HepG2 (cell line): Measurements from ENCODE around the gene JAKMIP2. TPM values are rescaled to one million over a fixed set of nuclear protein-coding genes. Genes with fewer than 3 reads are reported as not detected.

ENCODE experiments used
- ESRRA ChIP-seq: sonication (generic); formaldehyde crosslinking; IDR thresholded peaks from 2 replicates; pipeline ENCODE4 v1.5.1; 2020; ENCODE audit warnings: mild to moderate bottlenecking, low read depth, missing genetic modification reagents
- FOXA1 ChIP-seq, 2 experiments: fragments of 450-650 bp in 1 of 2; sonication (generic) in 1 of 2; formaldehyde crosslinking in 1 of 2; IDR thresholded peaks; 2 replicates each; pipeline versions ENCODE4 v1.4.0 to v1.6.1; 2016 to 2020; ENCODE audit warnings: missing genetic modification reagents in 1 of 2
- GABPB1 ChIP-seq: IDR thresholded peaks from 2 replicates; pipeline ENCODE4 v1.6.1; 2016; ENCODE audit warnings: mild to moderate bottlenecking, missing genetic modification reagents, moderate library complexity, missing compliant biosample characterization
- GZF1 ChIP-seq: sonication (generic); formaldehyde crosslinking; IDR thresholded peaks from 2 replicates; pipeline ENCODE4 v1.5.1; 2020; ENCODE audit warnings: mild to moderate bottlenecking, missing genetic modification reagents
- HOMEZ ChIP-seq: IDR thresholded peaks from 2 replicates; pipeline ENCODE4 v1.6.1; 2016; ENCODE audit warnings: low read depth
- MXD4 ChIP-seq: IDR thresholded peaks from 2 replicates; pipeline ENCODE4 v1.6.1; 2016; ENCODE audit warnings: mild to moderate bottlenecking, missing biosample characterization, missing genetic modification reagents
- NCOR1 ChIP-seq: fragments of 200-600 bp; sonication (generic); IDR thresholded peaks from 2 replicates; pipeline ENCODE4 v1.7.0; 2017; ENCODE audit warnings: antibody characterized with exemption, low read length, borderline replicate concordance
- PAWR ChIP-seq: sonication (generic); formaldehyde crosslinking; IDR thresholded peaks from 2 replicates; pipeline ENCODE4 v1.4.0; 2020; ENCODE audit warnings: missing genetic modification reagents, mild to moderate bottlenecking, borderline replicate concordance
- SETDB1 ChIP-seq: sonication (generic); formaldehyde crosslinking; IDR thresholded peaks from 2 replicates; pipeline ENCODE4 v1.5.1; 2020; ENCODE audit warnings: missing genetic modification reagents, mild to moderate bottlenecking, borderline replicate concordance
- SP4 ChIP-seq: sonication (generic); formaldehyde crosslinking; IDR thresholded peaks from 2 replicates; pipeline ENCODE4 v1.8.1; 2023; ENCODE audit warnings: mild to moderate bottlenecking, missing genetic modification reagents
- TCF7 ChIP-seq: sonication (generic); IDR thresholded peaks from 2 replicates; pipeline ENCODE4 v1.6.1; 2016; ENCODE audit warnings: antibody characterized with exemption, low read depth
- THAP11 ChIP-seq: IDR thresholded peaks from 2 replicates; pipeline ENCODE4 v1.6.1; 2016; ENCODE audit warnings: missing biosample characterization, missing genetic modification reagents
- TOPORS ChIP-seq: sonication (generic); formaldehyde crosslinking; IDR thresholded peaks from 2 replicates; pipeline ENCODE4 v1.8.0; 2023; ENCODE audit warnings: mild to moderate bottlenecking, missing genetic modification reagents
- ZNF207 ChIP-seq: fragments of 450-650 bp; IDR thresholded peaks from 2 replicates; pipeline ENCODE4 v1.6.1; 2016; ENCODE audit warnings: antibody characterized with exemption, borderline replicate concordance
- ZNF589 ChIP-seq: sonication (generic); formaldehyde crosslinking; conservative IDR thresholded peaks from 2 replicates; pipeline ENCODE4 v1.8.0; 2022; ENCODE audit warnings: mild to moderate bottlenecking, moderate library complexity, missing genetic modification reagents
- polyA plus RNA-seq, 8 experiments: library from polyadenylated mRNA; depleted of rRNA in 3 of 8; stranded (reverse) in 7 of 8; unstranded in 1 of 8; fragments of >200 nt; fragmentation: Illumina TruSeq in 4 of 8; extraction: Trizol in 4 of 8; gene quantifications; 2 replicates each; pipeline versions ENCODE4 v1.2.1 to v1.2.3, GENCODE V29; 2011 to 2016; ENCODE audit warnings: low read depth in 4 of 8, missing spikeins in 1 of 8, mixed read lengths in 1 of 8; ENCODE audit not compliant: insufficient read depth in 1 of 8
- total RNA-seq, 5 experiments: library from RNA; depleted of rRNA; stranded (reverse); fragments of >200 nt; fragmentation: Illumina TruSeq; extraction: Trizol; gene quantifications; 2 replicates each; pipeline ENCODE4 v1.2.3, GENCODE V29; 2016; ENCODE audit warnings: low read depth in 1 of 5
- TF ChIP-seq, protein P1 (sequence below): sonication (generic); formaldehyde crosslinking; IDR thresholded peaks from 2 replicates; pipeline ENCODE4 v1.4.0; 2020; ENCODE audit warnings: missing genetic modification reagents, mild to moderate bottlenecking, borderline replicate concordance
- TF ChIP-seq, protein P2 (sequence below): IDR thresholded peaks from 2 replicates; pipeline ENCODE4 v1.6.1; 2016; ENCODE audit warnings: control low read depth
- TF ChIP-seq, protein P3 (sequence below), 2 experiments: sonication (generic) in 1 of 2; formaldehyde crosslinking in 1 of 2; IDR thresholded peaks; 2 replicates each; pipeline versions ENCODE4 v1.6.1 to v1.9.0; 2014 to 2022; ENCODE audit warnings: antibody characterized with exemption in 1 of 2, borderline replicate concordance in 1 of 2, inconsistent platforms in 1 of 2, low read depth in 1 of 2, missing genetic modification reagents in 1 of 2

Gene JAKMIP2
- total and polyA plus RNA-seq, 2 of the 13 experiments (the other 11 are each of a cell fraction or from before 2014, with no cell fraction given) = 0.04 to 2.1 TPM

- TF ChIP-seq, protein P1, sequence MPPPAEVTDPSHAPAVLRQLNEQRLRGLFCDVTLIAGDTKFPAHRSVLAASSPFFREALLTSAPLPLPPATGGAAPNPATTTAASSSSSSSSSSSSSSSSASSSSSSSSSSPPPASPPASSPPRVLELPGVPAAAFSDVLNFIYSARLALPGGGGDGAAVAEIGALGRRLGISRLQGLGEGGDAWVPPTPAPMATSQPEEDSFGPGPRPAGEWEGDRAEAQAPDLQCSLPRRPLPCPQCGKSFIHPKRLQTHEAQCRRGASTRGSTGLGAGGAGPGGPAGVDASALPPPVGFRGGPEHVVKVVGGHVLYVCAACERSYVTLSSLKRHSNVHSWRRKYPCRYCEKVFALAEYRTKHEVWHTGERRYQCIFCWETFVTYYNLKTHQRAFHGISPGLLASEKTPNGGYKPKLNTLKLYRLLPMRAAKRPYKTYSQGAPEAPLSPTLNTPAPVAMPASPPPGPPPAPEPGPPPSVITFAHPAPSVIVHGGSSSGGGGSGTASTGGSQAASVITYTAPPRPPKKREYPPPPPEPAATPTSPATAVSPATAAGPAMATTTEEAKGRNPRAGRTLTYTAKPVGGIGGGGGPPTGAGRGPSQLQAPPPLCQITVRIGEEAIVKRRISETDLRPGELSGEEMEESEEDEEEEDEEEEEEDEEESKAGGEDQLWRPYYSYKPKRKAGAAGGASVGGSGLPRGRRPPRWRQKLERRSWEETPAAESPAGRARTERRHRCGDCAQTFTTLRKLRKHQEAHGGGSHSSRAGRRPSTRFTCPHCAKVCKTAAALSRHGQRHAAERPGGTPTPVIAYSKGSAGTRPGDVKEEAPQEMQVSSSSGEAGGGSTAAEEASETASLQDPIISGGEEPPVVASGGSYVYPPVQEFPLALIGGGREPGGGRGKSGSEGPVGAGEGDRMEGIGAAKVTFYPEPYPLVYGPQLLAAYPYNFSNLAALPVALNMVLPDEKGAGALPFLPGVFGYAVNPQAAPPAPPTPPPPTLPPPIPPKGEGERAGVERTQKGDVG = peak; percentile 44; the same call in 1 of the 2 replicates
- peak; percentile 64; the same call in 1 of the 2 replicates for TF ChIP-seq SETDB1 (CRISPR knock-in tag)
- TF ChIP-seq PAWR = no peak
- TF ChIP-seq, protein P2, sequence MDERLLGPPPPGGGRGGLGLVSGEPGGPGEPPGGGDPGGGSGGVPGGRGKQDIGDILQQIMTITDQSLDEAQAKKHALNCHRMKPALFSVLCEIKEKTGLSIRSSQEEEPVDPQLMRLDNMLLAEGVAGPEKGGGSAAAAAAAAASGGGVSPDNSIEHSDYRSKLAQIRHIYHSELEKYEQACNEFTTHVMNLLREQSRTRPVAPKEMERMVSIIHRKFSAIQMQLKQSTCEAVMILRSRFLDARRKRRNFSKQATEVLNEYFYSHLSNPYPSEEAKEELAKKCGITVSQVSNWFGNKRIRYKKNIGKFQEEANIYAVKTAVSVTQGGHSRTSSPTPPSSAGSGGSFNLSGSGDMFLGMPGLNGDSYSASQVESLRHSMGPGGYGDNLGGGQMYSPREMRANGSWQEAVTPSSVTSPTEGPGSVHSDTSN (CRISPR knock-in tag) = no peak
- no peak for TF ChIP-seq TOPORS (CRISPR knock-in tag)
- TF ChIP-seq GABPB1 = 0 out of 2 replicates have a peak, but pooled peaks have one; percentile 31
- 0 out of 2 replicates have a peak, but pooled peaks have one; percentile 40 for TF ChIP-seq MXD4 (CRISPR knock-in tag)
- no peak for TF ChIP-seq ZNF207
- TF ChIP-seq ESRRA (CRISPR knock-in tag) = peak; percentile 92
- TF ChIP-seq, protein P3, sequence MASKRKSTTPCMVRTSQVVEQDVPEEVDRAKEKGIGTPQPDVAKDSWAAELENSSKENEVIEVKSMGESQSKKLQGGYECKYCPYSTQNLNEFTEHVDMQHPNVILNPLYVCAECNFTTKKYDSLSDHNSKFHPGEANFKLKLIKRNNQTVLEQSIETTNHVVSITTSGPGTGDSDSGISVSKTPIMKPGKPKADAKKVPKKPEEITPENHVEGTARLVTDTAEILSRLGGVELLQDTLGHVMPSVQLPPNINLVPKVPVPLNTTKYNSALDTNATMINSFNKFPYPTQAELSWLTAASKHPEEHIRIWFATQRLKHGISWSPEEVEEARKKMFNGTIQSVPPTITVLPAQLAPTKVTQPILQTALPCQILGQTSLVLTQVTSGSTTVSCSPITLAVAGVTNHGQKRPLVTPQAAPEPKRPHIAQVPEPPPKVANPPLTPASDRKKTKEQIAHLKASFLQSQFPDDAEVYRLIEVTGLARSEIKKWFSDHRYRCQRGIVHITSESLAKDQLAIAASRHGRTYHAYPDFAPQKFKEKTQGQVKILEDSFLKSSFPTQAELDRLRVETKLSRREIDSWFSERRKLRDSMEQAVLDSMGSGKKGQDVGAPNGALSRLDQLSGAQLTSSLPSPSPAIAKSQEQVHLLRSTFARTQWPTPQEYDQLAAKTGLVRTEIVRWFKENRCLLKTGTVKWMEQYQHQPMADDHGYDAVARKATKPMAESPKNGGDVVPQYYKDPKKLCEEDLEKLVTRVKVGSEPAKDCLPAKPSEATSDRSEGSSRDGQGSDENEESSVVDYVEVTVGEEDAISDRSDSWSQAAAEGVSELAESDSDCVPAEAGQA (IDR thresholded peaks at IDR 0.05; ENCODE audit: low read depth) = peak; percentile 25; the same call in 1 of the 2 replicates
- TF ChIP-seq, protein P3 (CRISPR knock-in tag; IDR thresholded peaks at IDR 0.05; ENCODE audit: borderline replicate concordance) = no peak
- peak; percentile 34; the same call in 1 of the 2 replicates for TF ChIP-seq TCF7
- TF ChIP-seq GZF1 = 0 out of 2 replicates have a peak, but pooled peaks have one; percentile 24
- TF ChIP-seq FOXA1 (IDR thresholded peaks at IDR 0.05) = no peak
- peak; percentile 89 for TF ChIP-seq FOXA1 (CRISPR knock-in tag; IDR thresholded peaks at IDR 0.05)
- 0 out of 2 replicates have a peak, but pooled peaks have one; percentile 21 for TF ChIP-seq SP4 (CRISPR knock-in tag)
- peak; percentile 45; the same call in 1 of the 2 replicates for TF ChIP-seq NCOR1
- no peak for TF ChIP-seq ZNF589 (CRISPR knock-in tag)
- peak; percentile 51; the same call in 1 of the 2 replicates for TF ChIP-seq THAP11 (CRISPR knock-in tag)
- peak; percentile 80 for TF ChIP-seq HOMEZ
Observed at GRCh38 chr5:147671365-147671764, 111.2 kb downstream of the JAKMIP2 start (continued).
